ENCODE data around the gene ALS2. TPM values are rescaled to one million over a fixed set of nuclear protein-coding genes. Genes with fewer than 3 reads are reported as not detected.

Gene ALS2
- total RNA-seq, 1 experiment from 2014 or later: 28.1 TPM

DNA sequence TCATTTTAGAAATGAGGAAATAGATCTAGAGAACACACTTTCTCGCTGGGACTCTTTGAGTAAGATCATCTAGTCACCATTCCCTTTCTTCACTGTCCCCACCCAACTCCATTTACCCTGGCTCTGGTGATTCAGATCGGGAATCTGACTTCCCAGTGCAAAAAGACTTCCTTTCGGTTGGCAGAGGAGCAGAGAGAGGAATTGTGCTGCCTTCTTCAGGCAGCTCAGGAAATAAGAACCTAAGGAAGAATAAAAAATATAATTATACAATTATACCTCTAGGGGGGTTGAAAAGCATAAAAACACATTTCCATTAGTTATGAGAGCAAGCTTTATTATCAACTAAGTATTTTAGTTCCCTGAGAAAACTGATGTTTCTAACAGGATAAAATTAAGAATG is 73.0 kb downstream of the ALS2 start:
- intact Hi-C loops (cut with micrococcal nuclease): no loop called here
- RAD21 ChIA-PET (ENCODE audit: low non-redundant PET in 1 of 2, low total read pairs in 2 of 2, uncharacterized antibody in 2 of 2, unreplicated experiment in 2 of 2): no interaction called here
- no peak overlapping the region for H3K9ac ChIP-seq (ENCODE audit: low read length)
- BruUV-seq (replicated peaks): no TSS peak
- no peaks in the 10 kb centered on the region for H3K27me3 ChIP-seq (ENCODE audit: insufficient read depth, low read length)
- no peak overlapping the region for H3K4me3 ChIP-seq (replicated peaks in 1 of 2; ENCODE audit: low read depth in 1 of 2, low read length in 2 of 2)
- ATAC-seq (no peak), DNase-seq (ENCODE audit: low read depth, low spot score) (no peak)
- no peak overlapping the region for H3K27ac ChIP-seq (ENCODE audit: low read depth, low read length)
- H3K9me2 ChIP-seq (ENCODE audit: insufficient read depth): no peaks in the 10 kb centered on the region
- H3K79me2 ChIP-seq (ENCODE audit: insufficient read depth, low read length): no peaks in the 10 kb centered on the region
- no peaks in the 10 kb centered on the region for H3K9me3 ChIP-seq (ENCODE audit: control insufficient read depth in 1 of 2, insufficient read depth in 1 of 2, low read depth in 1 of 2, low read length in 2 of 2)
- no peak overlapping the region for H2AFZ ChIP-seq (ENCODE audit: low read depth, low read length, poor library complexity, severe bottlenecking)
- H4K20me1 ChIP-seq (ENCODE audit: insufficient read depth): no peaks in the 10 kb centered on the region
- TF ChIP-seq RAD21 (IDR thresholded peaks at IDR 0.05; ENCODE audit: low read depth) (peak; percentile 35; the same call in 1 of the 2 replicates), SP1 (IDR thresholded peaks at IDR 0.05; ENCODE audit: low read depth) (no peak), CTCF (IDR thresholded peaks at IDR 0.05 in 2 of 3, conservative IDR thresholded peaks at IDR 0.05 in 1 of 3; ENCODE audit: borderline replicate concordance in 1 of 3, insufficient read depth in 1 of 3, low read depth in 2 of 3, low read length in 2 of 3) (peak in 1 of 3 experiments; percentile 28; a peak in 1 of 6 replicates), POLR2AphosphoS5 (IDR thresholded peaks at IDR 0.05; ENCODE audit: low read depth, low read length) (no peak)
- CTCF ChIA-PET: no interaction called here
- H3K4me2 ChIP-seq (ENCODE audit: low read length): no peak overlapping the region
- no peaks in the 10 kb centered on the region for H3K4me1 ChIP-seq (ENCODE audit: control insufficient read depth in 1 of 2, insufficient read depth in 2 of 2, low read length in 2 of 2)
- POLR2A ChIA-PET: no interaction called here
- peaks cover 0 to 17% of the 10 kb centered on the region in 2 experiments; a peak in 2 of 4 replicates for H3K36me3 ChIP-seq (ENCODE audit: control insufficient read depth in 1 of 2, insufficient read depth in 2 of 2, low read length in 2 of 2)

GRCh38 chr2:201707142-201707541 is 73.6 kb downstream of the ALS2 start:
- H3K9me3 ChIP-seq (ENCODE audit: control insufficient read depth in 1 of 2, insufficient read depth in 1 of 2, low read depth in 1 of 2, low read length in 2 of 2): no peaks in the 10 kb centered on the region
- H3K27ac ChIP-seq (ENCODE audit: low read depth, low read length): no peak overlapping the region
- intact Hi-C loops (cut with micrococcal nuclease): no loop called here
- H4K20me1 ChIP-seq (ENCODE audit: insufficient read depth): no peaks in the 10 kb centered on the region
- H3K9ac ChIP-seq (ENCODE audit: low read length): no peak overlapping the region
- H2AFZ ChIP-seq (ENCODE audit: low read depth, low read length, poor library complexity, severe bottlenecking): no peak overlapping the region
- BruUV-seq (replicated peaks): no TSS peak
- H3K9me2 ChIP-seq (ENCODE audit: insufficient read depth): no peaks in the 10 kb centered on the region
- H3K4me3 ChIP-seq (replicated peaks in 1 of 2; ENCODE audit: low read depth in 1 of 2, low read length in 2 of 2): no peak overlapping the region
- H3K36me3 ChIP-seq (ENCODE audit: control insufficient read depth in 1 of 2, insufficient read depth in 2 of 2, low read length in 2 of 2): peaks cover 0 to 17% of the 10 kb centered on the region in 2 experiments; a peak in 2 of 4 replicates
- no peaks in the 10 kb centered on the region for H3K79me2 ChIP-seq (ENCODE audit: insufficient read depth, low read length)
- ATAC-seq: no peak
- no peak for DNase-seq (ENCODE audit: low read depth, low spot score)
- ChIA-PET POLR2A (no interaction called here), RAD21 (ENCODE audit: low non-redundant PET in 1 of 2, low total read pairs in 2 of 2, uncharacterized antibody in 2 of 2, unreplicated experiment in 2 of 2) (no interaction called here), CTCF (no interaction called here)
- TF ChIP-seq EGR1 (IDR thresholded peaks at IDR 0.05; ENCODE audit: low read depth): no peak
- no peak for TF ChIP-seq ZNF274 (IDR thresholded peaks at IDR 0.05; ENCODE audit: low read depth, low read length)
- TF ChIP-seq EZH2 (IDR thresholded peaks at IDR 0.05): no peak
- TF ChIP-seq EZH2phosphoT487 (IDR thresholded peaks at IDR 0.05; ENCODE audit: borderline replicate concordance): no peak
- no peak for TF ChIP-seq POLR2A (IDR thresholded peaks at IDR 0.05; ENCODE audit: borderline replicate concordance, extremely low read depth, insufficient read depth, insufficient read length)
- no peak for TF ChIP-seq SP1 (IDR thresholded peaks at IDR 0.05; ENCODE audit: low read depth)
- no peak for TF ChIP-seq JUND (IDR thresholded peaks at IDR 0.05)
- no peak for TF ChIP-seq CBX3 (IDR thresholded peaks at IDR 0.05; ENCODE audit: low read depth)
- TF ChIP-seq ZBTB33 (IDR thresholded peaks at IDR 0.05; ENCODE audit: extremely low read depth, insufficient replicate concordance, low read length): no peak
- H3K27me3 ChIP-seq (ENCODE audit: insufficient read depth, low read length): no peaks in the 10 kb centered on the region
- H3K4me1 ChIP-seq (ENCODE audit: control insufficient read depth in 1 of 2, insufficient read depth in 2 of 2, low read length in 2 of 2): no peaks in the 10 kb centered on the region
- no peak overlapping the region for H3K4me2 ChIP-seq (ENCODE audit: low read length)
